ENCODE data around the gene GABPB2.

Gene GABPB2

GRCh38 chr1:151059109-151060006 lies 11.2 kb upstream of the GABPB2 start, which contains the start of gene CDC42SE1:
TSS of gene CDC42SE1 (minus strand) at chr1:151059622. CDS start at chr1:151055730, 3,892 bp downstream.
- Histone ChIP-seq H3K4me3 (ENCODE audit: low read length) (peak within 1 kb of the TSS; percentile 97), H3K9me3 (ENCODE audit: control insufficient read depth, insufficient read depth, low read length) (no peaks in the 10 kb centered on the region), H3K27ac (ENCODE audit: low read length) (no peak within 1 kb of the TSS), H3K27me3 (ENCODE audit: control insufficient read depth, insufficient read depth, low read length) (no peaks in the 10 kb centered on the region), H3K36me3 (ENCODE audit: control insufficient read depth, insufficient read depth, low read length) (peaks cover 16% of the 10 kb centered on the region; the same call in 1 of the 2 replicates), H3K4me1 (ENCODE audit: control insufficient read depth, insufficient read depth, low read length) (peaks cover 1% of the 10 kb centered on the region; the same call in 1 of the 2 replicates)
- no CpG with 5 or more reads among the region's 58 CpGs for WGBS (ENCODE audit: insufficient coverage, insufficient read length)
- DNase-seq (ENCODE audit: low read depth, low spot score) = no peak

- Histone ChIP-seq H3K36me3 (ENCODE audit: control insufficient read depth, insufficient read depth, low read length) (peaks cover 11% of the 10 kb centered on the region; the same call in 1 of the 2 replicates), H3K4me1 (ENCODE audit: control insufficient read depth, insufficient read depth, low read length) (peaks cover 1% of the 10 kb centered on the region; the same call in 1 of the 2 replicates), H3K4me3 (ENCODE audit: low read length) (peak within 1 kb of the TSS; percentile 97), H3K9me3 (ENCODE audit: control insufficient read depth, insufficient read depth, low read length) (no peaks in the 10 kb centered on the region), H3K27ac (ENCODE audit: low read length) (no peak within 1 kb of the TSS), H3K27me3 (ENCODE audit: control insufficient read depth, insufficient read depth, low read length) (no peaks in the 10 kb centered on the region)
- no peak for DNase-seq (ENCODE audit: low read depth, low spot score)
- no CpG with 5 or more reads among the region's 15 CpGs for WGBS (ENCODE audit: insufficient coverage, insufficient read length)
These were observed 10.4 kb upstream of the GABPB2 start, which contains the start of gene MLLT11 for GRCh38 chr1:151060007-151060656. TSS of gene MLLT11 (plus strand) at chr1:151060397. CDS start at chr1:151067225, 6,828 bp downstream.

DNA sequence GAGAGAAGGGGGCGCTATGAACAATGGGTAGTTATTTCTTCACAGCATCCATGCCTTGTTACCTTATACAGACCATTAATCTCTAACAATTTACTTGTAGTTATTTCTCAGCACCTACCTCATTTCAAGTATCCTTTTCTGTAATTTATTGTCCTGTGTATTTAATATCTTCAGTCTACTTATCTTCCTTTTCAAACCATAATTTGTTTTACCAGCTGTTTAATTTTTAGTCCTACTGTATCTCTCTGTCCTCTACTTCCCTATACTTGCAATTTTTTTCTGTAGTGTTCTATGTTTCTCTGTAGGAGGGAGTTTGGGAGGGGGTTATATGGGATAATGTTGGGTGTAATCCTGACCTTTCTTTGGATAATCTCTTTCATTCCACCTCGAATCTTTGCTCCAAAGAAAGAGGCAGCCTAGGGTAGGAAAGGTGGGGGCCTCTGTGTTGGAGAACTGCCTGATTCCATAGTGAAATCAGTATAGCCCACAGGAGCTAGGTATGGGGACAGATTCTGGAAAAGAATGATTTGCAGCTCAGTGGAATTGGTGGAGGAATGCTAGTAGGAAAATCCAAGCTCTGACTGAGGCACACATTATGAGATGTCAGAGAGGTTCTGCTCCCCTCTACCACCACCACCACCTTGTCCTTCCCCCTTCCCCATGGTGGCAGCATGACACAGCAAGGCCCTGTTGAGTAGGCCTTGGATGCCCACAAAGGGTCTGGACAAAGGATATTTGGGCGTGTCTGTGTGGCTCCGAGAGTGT lies 9.7 kb upstream of the GABPB2 start:
- no peak for DNase-seq (ENCODE audit: low read depth, low spot score)
- H3K4me3 ChIP-seq (ENCODE audit: low read length) = peak overlapping the region; percentile 97; the same call in 1 of the 2 replicates

DNA sequence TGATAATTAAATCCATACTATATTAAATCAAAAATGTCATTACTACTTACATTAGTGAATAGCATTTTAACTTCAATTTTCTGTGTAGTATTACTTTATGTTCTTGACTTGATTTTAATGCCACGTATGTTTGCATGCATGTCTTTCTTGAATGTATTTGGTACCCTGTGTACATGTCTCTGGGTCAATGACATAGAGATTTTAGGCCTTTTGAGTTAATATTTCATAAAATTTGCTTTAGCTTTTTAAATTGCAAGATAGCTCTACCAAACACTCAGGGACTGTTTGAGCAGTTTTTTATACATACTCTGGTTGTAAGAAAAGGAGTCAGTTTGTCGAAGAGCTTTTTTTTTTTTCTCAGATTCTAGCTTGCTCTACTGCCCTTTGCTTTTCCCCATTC lies 8.9 kb upstream of the GABPB2 start:
- no peak for DNase-seq (ENCODE audit: low read depth, low spot score)
- H3K36me3 ChIP-seq (ENCODE audit: control insufficient read depth, insufficient read depth, low read length) = peaks cover 1% of the 10 kb centered on the region; the same call in 1 of the 2 replicates
- no CpG with 5 or more reads among the region's 2 CpGs for WGBS (ENCODE audit: insufficient coverage, insufficient read length)
- no peaks in the 10 kb centered on the region for H3K9me3 ChIP-seq (ENCODE audit: control insufficient read depth, insufficient read depth, low read length)
- H3K27ac ChIP-seq (ENCODE audit: low read length) = no peak overlapping the region
- peaks cover 1% of the 10 kb centered on the region; the same call in 1 of the 2 replicates for H3K4me1 ChIP-seq (ENCODE audit: control insufficient read depth, insufficient read depth, low read length)
- H3K4me3 ChIP-seq (ENCODE audit: low read length) = no peak overlapping the region
- no peaks in the 10 kb centered on the region for H3K27me3 ChIP-seq (ENCODE audit: control insufficient read depth, insufficient read depth, low read length)

More for the DNA sequence above, 9.7 kb upstream of the GABPB2 start:
- no peaks in the 10 kb centered on the region for H3K9me3 ChIP-seq (ENCODE audit: control insufficient read depth, insufficient read depth, low read length)
- no CpG with 5 or more reads among the region's 4 CpGs for WGBS (ENCODE audit: insufficient coverage, insufficient read length)
- H3K27ac ChIP-seq (ENCODE audit: low read length) = no peak overlapping the region
- H3K27me3 ChIP-seq (ENCODE audit: control insufficient read depth, insufficient read depth, low read length) = no peaks in the 10 kb centered on the region
- peaks cover 4% of the 10 kb centered on the region; the same call in 1 of the 2 replicates for H3K36me3 ChIP-seq (ENCODE audit: control insufficient read depth, insufficient read depth, low read length)
- peaks cover 1% of the 10 kb centered on the region; the same call in 1 of the 2 replicates for H3K4me1 ChIP-seq (ENCODE audit: control insufficient read depth, insufficient read depth, low read length)

DNA sequence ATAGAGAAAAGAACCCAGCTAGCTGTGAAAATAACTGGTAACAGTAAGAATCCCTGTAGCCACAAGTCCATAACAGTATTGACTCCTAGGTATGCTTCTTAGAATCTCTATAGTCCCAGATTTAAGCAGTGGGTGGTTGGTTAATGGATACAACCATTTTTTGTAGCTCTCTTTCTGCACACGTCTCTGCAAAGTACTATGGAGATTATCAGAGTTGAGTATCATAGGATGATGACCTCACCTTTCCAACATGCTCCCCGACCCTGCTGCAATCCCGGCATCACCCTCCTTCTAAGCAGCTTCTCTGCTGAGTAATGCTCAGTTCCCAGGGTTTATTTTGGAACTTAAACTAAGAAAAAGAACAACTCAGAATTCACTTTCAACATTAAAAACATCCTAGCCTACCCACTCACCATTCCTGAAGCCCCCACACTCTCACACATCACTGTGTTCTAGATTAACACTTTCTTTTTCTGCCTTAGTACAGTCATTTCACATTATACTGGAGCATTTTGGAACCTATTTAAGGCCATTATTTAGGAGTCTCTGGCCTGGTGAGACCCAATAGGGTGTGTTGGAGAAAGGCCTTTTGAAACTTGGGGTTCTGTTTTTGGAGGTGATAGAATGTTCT lies 7.7 kb upstream of the GABPB2 start:
- Histone ChIP-seq H3K4me1 (ENCODE audit: control insufficient read depth, insufficient read depth, low read length) (peaks cover 1% of the 10 kb centered on the region; the same call in 1 of the 2 replicates), H3K36me3 (ENCODE audit: control insufficient read depth, insufficient read depth, low read length) (no peaks in the 10 kb centered on the region), H3K9me3 (ENCODE audit: control insufficient read depth, insufficient read depth, low read length) (no peaks in the 10 kb centered on the region), H3K27me3 (ENCODE audit: control insufficient read depth, insufficient read depth, low read length) (no peaks in the 10 kb centered on the region), H3K27ac (ENCODE audit: low read length) (no peak overlapping the region), H3K4me3 (ENCODE audit: low read length) (no peak overlapping the region)
- DNase-seq (ENCODE audit: low read depth, low spot score) = no peak
- WGBS (ENCODE audit: insufficient coverage, insufficient read length) = no CpG with 5 or more reads among the region's 3 CpGs

DNA sequence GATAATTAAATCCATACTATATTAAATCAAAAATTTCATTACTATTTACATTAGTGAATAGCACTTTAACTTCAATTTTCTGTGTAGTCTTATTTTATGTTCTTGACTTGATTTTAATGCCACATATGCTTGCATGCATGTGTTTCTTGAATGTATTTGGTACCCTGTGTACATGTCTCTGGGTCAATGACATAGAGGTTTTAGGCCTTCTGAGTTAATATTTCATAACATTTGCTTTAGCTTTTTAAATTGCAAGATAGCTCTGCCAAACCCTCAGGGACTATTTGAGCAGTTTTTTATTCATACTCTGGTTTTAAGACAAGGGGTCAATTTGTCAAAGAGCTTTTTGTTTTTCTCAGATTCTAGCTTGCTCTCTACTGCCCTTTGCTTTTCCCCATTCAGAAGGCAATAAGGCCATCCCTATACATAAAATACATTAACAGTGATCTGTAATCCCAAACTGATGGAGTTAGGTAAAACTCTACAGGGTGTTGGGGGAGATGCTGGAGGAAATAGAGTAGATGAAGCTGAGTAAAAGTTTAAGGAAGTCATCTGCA lies 5.4 kb upstream of the GABPB2 start:
- H3K4me1 ChIP-seq (ENCODE audit: control insufficient read depth, insufficient read depth, low read length) = no peaks in the 10 kb centered on the region
- no peak overlapping the region for H3K27ac ChIP-seq (ENCODE audit: low read length)
- H3K9me3 ChIP-seq (ENCODE audit: control insufficient read depth, insufficient read depth, low read length) = no peaks in the 10 kb centered on the region
- no peaks in the 10 kb centered on the region for H3K27me3 ChIP-seq (ENCODE audit: control insufficient read depth, insufficient read depth, low read length)
- no peak overlapping the region for H3K4me3 ChIP-seq (ENCODE audit: low read length)
- H3K36me3 ChIP-seq (ENCODE audit: control insufficient read depth, insufficient read depth, low read length) = no peaks in the 10 kb centered on the region
- DNase-seq (ENCODE audit: low read depth, low spot score) = no peak

GRCh38 chr1:151067185-151067584 lies 3.4 kb upstream of the GABPB2 start:
- Histone ChIP-seq H3K9me3 (ENCODE audit: control insufficient read depth, insufficient read depth, low read length) (no peaks in the 10 kb centered on the region), H3K36me3 (ENCODE audit: control insufficient read depth, insufficient read depth, low read length) (no peaks in the 10 kb centered on the region), H3K27ac (ENCODE audit: low read length) (no peak overlapping the region), H3K27me3 (ENCODE audit: control insufficient read depth, insufficient read depth, low read length) (no peaks in the 10 kb centered on the region), H3K4me3 (ENCODE audit: low read length) (no peak overlapping the region), H3K4me1 (ENCODE audit: control insufficient read depth, insufficient read depth, low read length) (no peaks in the 10 kb centered on the region)
- DNase-seq (ENCODE audit: low read depth, low spot score) = no peak
- WGBS (ENCODE audit: insufficient coverage, insufficient read length) = no CpG with 5 or more reads among the region's 4 CpGs

DNA sequence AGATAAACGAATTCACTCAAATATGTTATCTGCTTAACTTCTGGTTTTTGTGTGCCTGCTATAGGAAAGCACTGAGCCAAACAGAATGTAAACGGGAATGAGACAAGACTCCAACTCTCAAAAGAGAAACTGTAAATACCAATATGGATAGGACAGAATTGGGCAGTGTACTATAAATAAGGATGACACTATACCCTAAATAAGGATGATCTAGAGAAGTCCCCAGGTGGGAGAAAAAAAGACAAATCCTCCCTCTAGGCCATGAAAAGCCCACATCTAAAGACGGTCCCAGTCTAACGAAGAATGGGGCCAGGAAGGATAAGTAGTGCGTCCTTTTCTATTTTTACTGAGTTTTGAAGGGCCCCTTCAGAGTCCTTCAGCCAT lies 1.5 kb upstream of the GABPB2 start:
- no peaks in the 10 kb centered on the region for H3K9me3 ChIP-seq (ENCODE audit: control insufficient read depth, insufficient read depth, low read length)
- H3K4me1 ChIP-seq (ENCODE audit: control insufficient read depth, insufficient read depth, low read length) = no peaks in the 10 kb centered on the region
- no CpG with 5 or more reads among the region's 5 CpGs for WGBS (ENCODE audit: insufficient coverage, insufficient read length)
- H3K27me3 ChIP-seq (ENCODE audit: control insufficient read depth, insufficient read depth, low read length) = no peaks in the 10 kb centered on the region
- no peak for DNase-seq (ENCODE audit: low read depth, low spot score)
- H3K27ac ChIP-seq (ENCODE audit: low read length) = no peak overlapping the region
- no peaks in the 10 kb centered on the region for H3K36me3 ChIP-seq (ENCODE audit: control insufficient read depth, insufficient read depth, low read length)
- no peak overlapping the region for H3K4me3 ChIP-seq (ENCODE audit: low read length)

- Histone ChIP-seq H3K27ac (ENCODE audit: low read length) (no peak overlapping the region), H3K9me3 (ENCODE audit: control insufficient read depth, insufficient read depth, low read length) (no peaks in the 10 kb centered on the region), H3K27me3 (ENCODE audit: control insufficient read depth, insufficient read depth, low read length) (no peaks in the 10 kb centered on the region), H3K4me3 (ENCODE audit: low read length) (no peak overlapping the region), H3K4me1 (ENCODE audit: control insufficient read depth, insufficient read depth, low read length) (no peaks in the 10 kb centered on the region), H3K36me3 (ENCODE audit: control insufficient read depth, insufficient read depth, low read length) (no peaks in the 10 kb centered on the region)
- no peak for DNase-seq (ENCODE audit: low read depth, low spot score)
- WGBS (ENCODE audit: insufficient coverage, insufficient read length) = no CpG with 5 or more reads among the region's 13 CpGs
These were observed 1.7 kb downstream of the GABPB2 start for GRCh38 chr1:151072224-151072623.
